Measurements from ENCODE around the gene RPP25.

RPP25 gene

DNA sequence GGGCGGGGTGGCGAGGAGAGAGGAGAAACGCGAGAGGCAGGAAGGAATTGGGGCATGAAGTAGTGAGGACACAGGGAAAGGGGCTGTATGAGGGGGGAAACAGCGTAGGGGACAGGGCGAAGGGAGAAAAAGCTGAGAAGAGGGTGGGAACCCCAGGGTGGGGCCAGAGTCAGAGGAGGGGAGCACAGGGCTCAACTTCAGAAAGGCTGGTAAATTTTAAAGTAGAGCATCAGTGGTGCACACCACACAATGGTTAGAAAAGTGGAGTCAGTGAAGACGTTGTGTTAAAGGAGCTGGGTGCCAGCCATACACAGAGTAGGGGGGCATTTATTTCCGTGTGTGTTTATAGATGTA lies 3.0 kb upstream of the RPP25 start:
- peak overlapping the region; percentile 53 for H3K4me3 ChIP-seq (ENCODE audit: control insufficient read depth, low read depth, low read length)
- TF ChIP-seq, protein P1, sequence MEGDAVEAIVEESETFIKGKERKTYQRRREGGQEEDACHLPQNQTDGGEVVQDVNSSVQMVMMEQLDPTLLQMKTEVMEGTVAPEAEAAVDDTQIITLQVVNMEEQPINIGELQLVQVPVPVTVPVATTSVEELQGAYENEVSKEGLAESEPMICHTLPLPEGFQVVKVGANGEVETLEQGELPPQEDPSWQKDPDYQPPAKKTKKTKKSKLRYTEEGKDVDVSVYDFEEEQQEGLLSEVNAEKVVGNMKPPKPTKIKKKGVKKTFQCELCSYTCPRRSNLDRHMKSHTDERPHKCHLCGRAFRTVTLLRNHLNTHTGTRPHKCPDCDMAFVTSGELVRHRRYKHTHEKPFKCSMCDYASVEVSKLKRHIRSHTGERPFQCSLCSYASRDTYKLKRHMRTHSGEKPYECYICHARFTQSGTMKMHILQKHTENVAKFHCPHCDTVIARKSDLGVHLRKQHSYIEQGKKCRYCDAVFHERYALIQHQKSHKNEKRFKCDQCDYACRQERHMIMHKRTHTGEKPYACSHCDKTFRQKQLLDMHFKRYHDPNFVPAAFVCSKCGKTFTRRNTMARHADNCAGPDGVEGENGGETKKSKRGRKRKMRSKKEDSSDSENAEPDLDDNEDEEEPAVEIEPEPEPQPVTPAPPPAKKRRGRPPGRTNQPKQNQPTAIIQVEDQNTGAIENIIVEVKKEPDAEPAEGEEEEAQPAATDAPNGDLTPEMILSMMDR (conservative IDR thresholded peaks at IDR 0.05; ENCODE audit: control insufficient read depth, insufficient read depth, low read depth, low read length) = no peak

DNA sequence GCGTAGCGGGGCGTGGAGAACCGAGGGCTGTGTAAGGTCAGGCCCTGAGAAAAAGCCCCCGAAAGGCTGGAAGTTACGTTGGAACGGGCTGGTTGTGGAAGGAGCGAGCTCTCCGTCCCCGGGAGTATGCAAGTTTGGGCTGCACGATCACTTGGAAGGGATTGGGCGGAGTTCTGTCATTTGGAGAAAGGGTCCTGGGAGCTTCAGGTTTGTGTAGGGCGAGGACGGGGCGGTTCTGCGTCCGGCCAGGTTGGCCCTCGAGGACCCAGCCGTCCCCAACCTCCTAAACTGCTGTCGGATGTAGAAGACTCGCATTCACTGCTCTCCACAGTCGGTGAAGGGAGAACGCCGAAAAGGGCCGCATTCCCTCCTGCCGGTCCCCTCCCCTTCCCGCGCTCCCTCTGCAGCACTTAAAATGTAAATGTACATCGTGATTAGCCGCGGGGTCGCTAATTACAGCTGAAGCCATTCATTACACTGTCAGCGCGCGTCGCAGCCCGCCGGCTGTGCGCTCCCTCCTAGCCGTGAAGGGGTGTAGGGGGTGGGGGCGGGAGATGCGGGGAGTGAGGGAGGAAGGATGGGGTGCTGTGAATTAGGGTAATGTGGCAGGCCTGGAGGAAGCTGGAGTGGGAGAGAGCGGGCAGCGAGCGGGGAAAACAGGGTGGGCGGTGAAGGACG lies 2.5 kb upstream of the RPP25 start:
- TF ChIP-seq, protein P1 (conservative IDR thresholded peaks at IDR 0.05; ENCODE audit: control insufficient read depth, insufficient read depth, low read depth, low read length) = no peak
- H3K4me3 ChIP-seq (ENCODE audit: control insufficient read depth, low read depth, low read length) = peak overlapping the region; percentile 53
- DNase-seq (ENCODE audit: low read depth) = no peak

More for the DNA sequence above, 3.0 kb upstream of the RPP25 start:
- DNase-seq (ENCODE audit: low read depth) = no peak

DNA sequence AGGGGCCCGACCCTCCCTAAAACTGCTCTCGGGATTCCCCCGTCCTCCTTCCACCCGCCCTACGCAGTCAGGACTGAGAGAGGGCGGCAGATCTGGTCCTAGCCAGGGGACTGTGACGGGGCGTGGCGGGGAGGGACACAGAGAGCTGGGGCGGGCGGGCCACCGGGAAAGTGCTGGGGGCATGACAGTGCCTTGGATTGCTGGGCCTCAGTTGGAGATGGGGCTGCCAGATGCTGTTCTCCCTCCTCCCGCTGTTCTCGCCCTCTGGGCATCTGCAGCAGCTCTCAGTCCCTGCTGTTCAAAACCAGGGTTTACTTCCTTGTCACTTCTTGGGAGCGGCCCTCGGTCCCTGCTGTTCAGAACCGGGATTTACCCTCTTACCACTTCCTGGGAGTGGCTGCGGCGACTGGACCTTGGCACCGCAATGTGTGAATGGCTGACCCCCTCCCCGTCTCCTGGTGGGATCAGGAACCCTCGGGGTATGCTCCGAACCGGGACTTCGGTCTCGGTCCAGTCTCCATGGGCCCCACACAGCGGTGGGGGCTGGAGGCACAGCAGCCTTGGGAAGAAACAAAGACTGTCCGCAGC lies 1.8 kb upstream of the RPP25 start:
- peak overlapping the region; percentile 53 for H3K4me3 ChIP-seq (ENCODE audit: control insufficient read depth, low read depth, low read length)
- TF ChIP-seq, protein P1 (conservative IDR thresholded peaks at IDR 0.05; ENCODE audit: control insufficient read depth, insufficient read depth, low read depth, low read length) = peak; percentile 14
- peak; percentile 33 for DNase-seq (ENCODE audit: low read depth)

DNA sequence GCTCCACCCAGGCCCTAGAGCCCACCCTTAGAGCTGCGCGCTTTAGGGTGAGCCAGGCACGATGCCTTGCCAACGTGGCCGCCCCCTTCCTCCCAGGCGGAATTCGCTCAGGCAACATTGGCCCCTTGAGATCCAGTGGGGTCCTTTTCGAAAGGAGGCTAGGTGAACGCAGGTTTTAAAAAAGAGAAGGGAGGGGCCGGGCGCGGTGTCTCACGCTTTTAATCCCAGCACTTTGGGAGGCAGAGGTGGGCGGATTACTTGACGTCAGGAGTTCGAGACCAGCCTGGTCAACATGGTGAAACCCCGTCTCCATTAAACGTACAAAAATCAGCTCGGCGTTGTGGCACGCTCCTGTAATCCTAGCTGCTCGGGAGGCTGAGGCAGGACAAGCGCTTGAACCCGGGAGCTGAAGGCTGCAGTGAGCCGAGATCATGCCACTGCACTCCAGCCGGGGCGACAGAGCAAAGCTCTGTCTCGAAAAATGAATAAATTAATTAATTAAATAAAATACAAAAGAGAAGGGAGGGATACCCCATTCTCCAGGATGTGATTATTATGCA lies 984 bp upstream of the RPP25 start:
- peak overlapping the region; percentile 53 for H3K4me3 ChIP-seq (ENCODE audit: control insufficient read depth, low read depth, low read length)
- TF ChIP-seq, protein P1 (conservative IDR thresholded peaks at IDR 0.05; ENCODE audit: control insufficient read depth, insufficient read depth, low read depth, low read length) = no peak
- DNase-seq (ENCODE audit: low read depth) = peak; percentile 39

DNA sequence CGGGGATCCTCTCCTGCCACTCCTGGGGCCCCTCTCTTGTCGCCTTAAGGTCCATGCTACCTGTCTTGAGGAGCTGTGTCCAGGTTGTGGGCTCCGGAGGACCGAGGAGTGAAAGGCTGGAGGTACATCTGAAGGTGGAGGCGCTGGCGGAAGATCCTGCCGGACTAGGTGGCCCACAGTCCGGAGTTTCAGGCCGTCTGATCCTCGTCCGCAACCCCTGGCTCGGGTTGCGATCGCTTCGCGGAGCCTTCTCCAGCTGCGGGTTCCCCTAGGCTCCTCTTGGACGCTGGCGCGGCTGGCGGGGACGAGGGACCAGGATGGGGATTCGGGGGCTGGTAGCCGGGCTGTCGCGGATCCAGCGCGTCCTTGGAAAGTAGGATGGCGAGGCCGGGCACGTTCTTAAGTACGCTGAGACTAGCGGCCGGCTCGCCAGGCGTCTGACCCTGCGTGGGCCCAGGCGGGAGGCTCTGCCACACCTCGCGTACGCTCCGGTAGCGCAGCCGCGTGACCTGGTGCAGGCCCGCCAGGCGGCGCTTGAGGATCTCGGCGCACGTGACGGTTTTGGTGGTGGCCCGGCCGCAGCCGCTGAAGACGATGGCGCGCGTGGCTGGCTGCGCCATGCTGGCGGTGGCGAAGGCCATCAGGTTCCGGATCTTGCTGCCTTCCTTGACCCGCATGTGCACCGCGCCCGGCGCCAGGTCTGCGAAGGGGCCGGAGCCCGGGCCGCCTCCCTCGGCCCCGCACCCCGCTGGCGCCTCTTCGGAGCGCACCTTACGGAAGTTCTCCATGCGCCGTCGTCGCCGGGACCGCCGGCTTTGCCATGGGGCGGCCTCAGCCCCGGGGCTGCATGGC lies 550 bp downstream of the RPP25 start:
- H3K4me3 ChIP-seq (ENCODE audit: control insufficient read depth, low read depth, low read length) = peak overlapping the region; percentile 43
- peak; percentile 64 for DNase-seq (ENCODE audit: low read depth)
- TF ChIP-seq, protein P1 (conservative IDR thresholded peaks at IDR 0.05; ENCODE audit: control insufficient read depth, insufficient read depth, low read depth, low read length) = no peak

DNA sequence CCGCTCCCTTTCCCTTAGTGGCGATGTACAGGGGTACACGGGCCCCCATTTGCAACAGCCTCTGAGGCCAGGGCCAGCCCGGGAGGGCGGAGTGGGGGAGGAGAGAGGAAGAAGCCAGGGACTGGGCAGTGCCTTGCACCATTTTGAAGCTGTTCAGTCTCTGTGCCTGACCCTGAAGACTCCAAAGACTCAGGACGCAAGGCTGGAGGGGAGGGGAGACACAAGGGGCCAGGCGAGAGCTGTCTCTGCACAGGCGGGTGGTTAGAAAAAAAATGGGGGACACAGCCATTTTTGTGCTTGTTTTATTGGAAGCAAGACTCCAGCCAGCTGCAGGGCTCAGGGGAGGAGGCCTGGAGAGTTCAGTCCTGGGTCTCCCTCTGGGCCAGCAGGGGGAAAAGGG lies 1.6 kb downstream of the RPP25 start:
- TF ChIP-seq, protein P1 (conservative IDR thresholded peaks at IDR 0.05; ENCODE audit: control insufficient read depth, insufficient read depth, low read depth, low read length) = no peak
- DNase-seq (ENCODE audit: low read depth) = no peak
- peak overlapping the region; percentile 43 for H3K4me3 ChIP-seq (ENCODE audit: control insufficient read depth, low read depth, low read length)
